K562 (cell line): ENCODE results near the gene PRDM16. TPM values are rescaled to one million over a fixed set of nuclear protein-coding genes. Genes with fewer than 3 reads are reported as not detected.

Experiments
- ATAC-seq: fragments of 200-7000 bp; cut with Tn5 transposase; 3 replicates; pipeline ENCODE4 v1.9.1; 2020; ENCODE audit warnings: moderate library complexity
- BruUV-seq: library from RNA; stranded (reverse); fragments of 400-500 nt; replicated peaks from 2 replicates; lab custom pipeline; 2021; lab: Mats Ljungman, UMichigan
- CTCF ChIA-PET: fragments of 300-600 bp; formaldehyde crosslinking; extraction: SDS; loops from one replicate; lab custom pipeline; 2021; ENCODE audit warnings: low intra/inter-chr PET ratio; lab: Yijun Ruan, JAX
- POLR2A ChIA-PET: fragments of 300-600, 350-650 bp; sonication (Branson Sonifier 250); formaldehyde crosslinking; extraction: SDS; loops from one replicate; lab custom pipeline; 2021; ENCODE audit warnings: antibody characterized with exemption, inconsistent platforms; lab: Yijun Ruan, JAX
- DNase-seq, 4 experiments: peaks; one replicate each; pipeline versions ENCODE4 v3.0.0 to v3.0.0-alpha.2; 2011 to 2018; ENCODE audit warnings: low spot score in 3 of 4, mixed read lengths in 3 of 4; ENCODE audit errors: extremely low read depth in 1 of 4
- FAIRE-seq: peaks from 2 replicates; lab custom pipeline; 2011; peaks lifted over from hg19 to GRCh38; lab: Jason Lieb, UNC
- H2AFZ ChIP-seq: 2 replicates; pipeline ENCODE4 v1.6.0; 2011; ENCODE audit warnings: low read depth, low read length, control low read depth, inconsistent platforms
- H3K27ac ChIP-seq: fragments of 200-600 bp; 3 replicates; pipeline ENCODE4 v1.8.0; 2011; ENCODE audit warnings: low read depth, mild to moderate bottlenecking, control low read depth, inconsistent platforms, low read length, moderate library complexity, mixed read lengths; ENCODE audit errors: extremely low read depth
- H3K27me3 ChIP-seq, 2 experiments: fragments of 300-600 bp in 1 of 2; 2 replicates in 1 of 2; 3 replicates in 1 of 2; pipeline versions ENCODE4 v1.6.0 to v1.8.0; 2011; ENCODE audit warnings: inconsistent platforms in 2 of 2, low read length in 2 of 2, mild to moderate bottlenecking in 1 of 2, mixed read lengths in 1 of 2, moderate library complexity in 1 of 2; ENCODE audit not compliant: control insufficient read depth in 2 of 2, insufficient read depth in 2 of 2
- H3K36me3 ChIP-seq: fragments of 300-600 bp; 3 replicates; pipeline ENCODE4 v1.8.0; 2011; ENCODE audit warnings: mild to moderate bottlenecking, low read length, inconsistent platforms; ENCODE audit not compliant: control insufficient read depth, insufficient read depth
- H3K4me1 ChIP-seq, 2 experiments: fragments of 200-600 bp in 1 of 2; replicated peaks in 1 of 2; 2 replicates in 1 of 2; 3 replicates in 1 of 2; pipeline versions ENCODE4 v1.5.1 to v1.8.0; 2011; ENCODE audit warnings: inconsistent platforms in 2 of 2, low read length in 2 of 2, mild to moderate bottlenecking in 1 of 2, mixed read lengths in 1 of 2, moderate library complexity in 1 of 2; ENCODE audit not compliant: control insufficient read depth in 2 of 2, insufficient read depth in 2 of 2
- H3K4me2 ChIP-seq: 2 replicates; pipeline ENCODE4 v1.6.1; 2011; ENCODE audit warnings: low read length, control low read depth, inconsistent platforms, mixed read lengths; ENCODE audit not compliant: insufficient read depth
- H3K4me3 ChIP-seq: fragments of 200-600 bp; sonication (generic), shearing (Covaris generic); 2 replicates; pipeline ENCODE4 v1.5.1; 2016; ENCODE audit warnings: control low read depth, inconsistent platforms
- H3K79me2 ChIP-seq: fragments of 200-600 bp; 3 replicates; pipeline ENCODE4 v1.8.0; 2011; ENCODE audit warnings: low read length, inconsistent platforms; ENCODE audit not compliant: control insufficient read depth, insufficient read depth
- H3K9ac ChIP-seq, 2 experiments: 2 replicates each; pipeline versions ENCODE4 v1.6.0 to v1.6.1; 2011; ENCODE audit warnings: low read depth in 2 of 2, low read length in 2 of 2, control low read depth in 1 of 2, inconsistent platforms in 1 of 2, mild to moderate bottlenecking in 1 of 2, mixed read lengths in 1 of 2; ENCODE audit not compliant: insufficient read depth in 1 of 2
- H3K9me1 ChIP-seq: one replicate; pipeline ENCODE4 v1.6.0; 2011; ENCODE audit warnings: inconsistent platforms, mild to moderate bottlenecking, low read length, moderate library complexity; ENCODE audit not compliant: control insufficient read depth, insufficient read depth
- H3K9me3 ChIP-seq: replicated peaks from 2 replicates; pipeline ENCODE4 v1.5.1; 2011; ENCODE audit warnings: low read depth, low read length, inconsistent platforms; ENCODE audit not compliant: control insufficient read depth, insufficient read depth
- H4K20me1 ChIP-seq: replicated peaks from 2 replicates; pipeline ENCODE4 v1.6.1; 2011; ENCODE audit warnings: low read length, inconsistent platforms, mixed read lengths; ENCODE audit not compliant: control insufficient read depth, insufficient read depth
- SREBF2 ChIP-seq: sonication (generic); formaldehyde crosslinking; IDR thresholded peaks from 2 replicates; pipeline ENCODE4 v1.4.0; 2020; ENCODE audit warnings: mild to moderate bottlenecking, missing genetic modification reagents
- YY1 ChIP-seq, 3 experiments: IDR thresholded peaks; 2 replicates each; pipeline ENCODE4 v1.6.1; 2011; ENCODE audit warnings: low read length in 2 of 3, mild to moderate bottlenecking in 2 of 3, moderate library complexity in 2 of 3, borderline replicate concordance in 1 of 3, control low read depth in 1 of 3, low read depth in 1 of 3; ENCODE audit not compliant: insufficient read depth in 3 of 3, insufficient replicate concordance in 2 of 3, control insufficient read depth in 1 of 3, insufficient read length in 1 of 3; ENCODE audit errors: extremely low read depth in 1 of 3
- WGBS: fragments of 100-300 bp; shearing (Covaris generic); methylation state at CpG from one replicate; pipeline ENCODE4 v1.1.6; 2016; ENCODE audit warnings: low coverage, mixed read lengths; ENCODE audit not compliant: insufficient coverage; ENCODE audit errors: missing lambda C conversion rate; 5-methylcytosine and 5-hydroxymethylcytosine counted together
- in situ Hi-C: fragments of 300-500 bp; cut with MboI; formaldehyde crosslinking; loops from 4 replicates; pipeline ENCODE4 v1.15.0; 2018; ENCODE audit warnings: inconsistent platforms, mixed read lengths
- intact Hi-C: fragments of 100-400 bp; cut with micrococcal nuclease; formaldehyde crosslinking; loops from 2 replicates; pipeline ENCODE4 v1.14.2; 2022
- polyA plus RNA-seq, 8 experiments: library from polyadenylated mRNA; depleted of rRNA in 4 of 8; stranded (reverse) in 5 of 8; unstranded in 3 of 8; fragments of >200 nt; fragmentation: Nextera tagmentation in 2 of 8; fragmentation: Illumina TruSeq in 1 of 8; extraction: Ambion mirVana in 2 of 8; extraction: Trizol in 1 of 8; gene quantifications; 2 replicates each; pipeline versions ENCODE4 v1.2.1 to v1.2.3, GENCODE V29; 2011 to 2014; ENCODE audit warnings: inconsistent platforms in 1 of 8, missing spikeins in 1 of 8
- total RNA-seq, 7 experiments: library from RNA; depleted of rRNA in 6 of 7; stranded (reverse); fragments of >200 nt in 6 of 7; fragmentation: Illumina TruSeq in 2 of 7; extraction: Trizol in 2 of 7; gene quantifications; 2 replicates each; pipeline versions ENCODE4 v1.2.1 to v1.2.3, GENCODE V29; 2011 to 2021; ENCODE audit warnings: low replicate concordance in 1 of 7
- TF ChIP-seq, protein P1 (sequence below): fragments of 150-350 bp; IDR thresholded peaks from 2 replicates; pipeline ENCODE4 v1.6.1; 2014; ENCODE audit warnings: low read depth, mild to moderate bottlenecking, low read length, borderline replicate concordance
- TF ChIP-seq, protein P2 (sequence below): sonication (generic); formaldehyde crosslinking; IDR thresholded peaks from 2 replicates; pipeline ENCODE4 v1.8.0; 2022; ENCODE audit warnings: mild to moderate bottlenecking, low read depth, missing genetic modification reagents

Gene PRDM16
- total and polyA plus RNA-seq, 9 of the 15 experiments (the other 6 are each of a cell fraction or from before 2014, with no cell fraction given) = 0.10 to 0.27 TPM; not detected in 7

DNA sequence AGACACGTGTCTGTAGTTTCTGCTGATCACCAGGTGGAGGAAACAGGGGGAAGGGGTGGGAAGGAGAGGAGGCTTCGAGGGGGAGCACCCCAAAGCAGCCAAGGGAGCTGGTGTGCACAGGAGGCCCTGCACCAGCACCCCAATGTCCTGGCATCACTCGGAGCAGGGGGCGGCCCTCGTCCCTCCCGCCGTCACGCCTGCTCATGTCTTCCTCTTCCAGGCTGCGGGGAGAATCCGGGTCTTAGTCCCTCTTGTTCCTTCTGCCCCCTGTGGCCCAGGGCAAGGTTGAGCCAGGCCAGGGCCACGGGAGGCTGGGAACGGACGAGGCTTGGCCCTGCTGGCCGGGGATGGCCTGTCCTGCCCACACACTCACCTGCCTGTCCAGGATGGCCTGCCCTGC, 364.1 kb downstream of the PRDM16 start:
- BruUV-seq = no TSS peak
- Histone ChIP-seq H3K9me1 (peaks cover 3% of the 10 kb centered on the region), H2AFZ (no peak overlapping the region), H3K36me3 (no peaks in the 10 kb centered on the region), H3K27me3 (peaks cover 41 to 89% of the 10 kb centered on the region in 2 experiments; a peak in 4 of 5 replicates), H4K20me1 (peaks cover 18% of the 10 kb centered on the region), H3K4me1 (peaks cover 0 to 13% of the 10 kb centered on the region in 2 experiments; a peak in 1 of 5 replicates), H3K9me3 (no peaks in the 10 kb centered on the region), H3K4me3 (no peak overlapping the region), H3K27ac (no peak overlapping the region), H3K4me2 (no peak overlapping the region), H3K9ac (no peak overlapping the region), H3K79me2 (no peaks in the 10 kb centered on the region)
- POLR2A ChIA-PET = no interaction called here
- intact Hi-C loops (no loop called here), in situ Hi-C loops (no loop called here)
- TF ChIP-seq, protein P1, sequence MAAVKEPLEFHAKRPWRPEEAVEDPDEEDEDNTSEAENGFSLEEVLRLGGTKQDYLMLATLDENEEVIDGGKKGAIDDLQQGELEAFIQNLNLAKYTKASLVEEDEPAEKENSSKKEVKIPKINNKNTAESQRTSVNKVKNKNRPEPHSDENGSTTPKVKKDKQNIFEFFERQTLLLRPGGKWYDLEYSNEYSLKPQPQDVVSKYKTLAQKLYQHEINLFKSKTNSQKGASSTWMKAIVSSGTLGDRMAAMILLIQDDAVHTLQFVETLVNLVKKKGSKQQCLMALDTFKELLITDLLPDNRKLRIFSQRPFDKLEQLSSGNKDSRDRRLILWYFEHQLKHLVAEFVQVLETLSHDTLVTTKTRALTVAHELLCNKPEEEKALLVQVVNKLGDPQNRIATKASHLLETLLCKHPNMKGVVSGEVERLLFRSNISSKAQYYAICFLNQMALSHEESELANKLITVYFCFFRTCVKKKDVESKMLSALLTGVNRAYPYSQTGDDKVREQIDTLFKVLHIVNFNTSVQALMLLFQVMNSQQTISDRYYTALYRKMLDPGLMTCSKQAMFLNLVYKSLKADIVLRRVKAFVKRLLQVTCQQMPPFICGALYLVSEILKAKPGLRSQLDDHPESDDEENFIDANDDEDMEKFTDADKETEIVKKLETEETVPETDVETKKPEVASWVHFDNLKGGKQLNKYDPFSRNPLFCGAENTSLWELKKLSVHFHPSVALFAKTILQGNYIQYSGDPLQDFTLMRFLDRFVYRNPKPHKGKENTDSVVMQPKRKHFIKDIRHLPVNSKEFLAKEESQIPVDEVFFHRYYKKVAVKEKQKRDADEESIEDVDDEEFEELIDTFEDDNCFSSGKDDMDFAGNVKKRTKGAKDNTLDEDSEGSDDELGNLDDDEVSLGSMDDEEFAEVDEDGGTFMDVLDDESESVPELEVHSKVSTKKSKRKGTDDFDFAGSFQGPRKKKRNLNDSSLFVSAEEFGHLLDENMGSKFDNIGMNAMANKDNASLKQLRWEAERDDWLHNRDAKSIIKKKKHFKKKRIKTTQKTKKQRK = no peak
- TF ChIP-seq YY1 (IDR thresholded peaks at IDR 0.05; ENCODE audit: borderline replicate concordance in 1 of 3, control insufficient read depth in 1 of 3, extremely low read depth in 1 of 3, insufficient read depth in 3 of 3, insufficient read length in 1 of 3, insufficient replicate concordance in 2 of 3, low read depth in 1 of 3, low read length in 2 of 3) (no peak), SREBF2 (CRISPR knock-in tag) (no peak)
- TF ChIP-seq, protein P2, sequence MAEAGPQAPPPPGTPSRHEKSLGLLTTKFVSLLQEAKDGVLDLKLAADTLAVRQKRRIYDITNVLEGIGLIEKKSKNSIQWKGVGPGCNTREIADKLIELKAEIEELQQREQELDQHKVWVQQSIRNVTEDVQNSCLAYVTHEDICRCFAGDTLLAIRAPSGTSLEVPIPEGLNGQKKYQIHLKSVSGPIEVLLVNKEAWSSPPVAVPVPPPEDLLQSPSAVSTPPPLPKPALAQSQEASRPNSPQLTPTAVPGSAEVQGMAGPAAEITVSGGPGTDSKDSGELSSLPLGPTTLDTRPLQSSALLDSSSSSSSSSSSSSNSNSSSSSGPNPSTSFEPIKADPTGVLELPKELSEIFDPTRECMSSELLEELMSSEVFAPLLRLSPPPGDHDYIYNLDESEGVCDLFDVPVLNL = no peak
- no peak for ATAC-seq
- whole genome bisulfite sequencing = 0% methylated on average over 14 of the region's 14 CpGs
- no peak for DNase-seq
- CTCF ChIA-PET = no interaction called here
- no peak for FAIRE-seq
